Glutamatergic neuron (in vitro differentiated cells): ENCODE data around the gene AIF1L. TPM values are rescaled to one million over a fixed set of nuclear protein-coding genes. Genes with fewer than 3 reads are reported as not detected.
A peak's percentile ranks its signal among the peaks of the same experiment; 100 is the strongest.

ENCODE experiments used
- DNase-seq: peaks from one replicate; pipeline ENCODE4 v3.0.0; 2022
- H3K27ac Mint-ChIP-seq: one replicate; pipeline ENCODE4 v1.8.0; 2020; ENCODE audit warnings: mild to moderate bottlenecking, mixed read lengths, inconsistent platforms; ENCODE audit not compliant: unreplicated experiment
- H3K27me3 Mint-ChIP-seq: one replicate; pipeline ENCODE4 v1.8.0; 2020; ENCODE audit warnings: mild to moderate bottlenecking, moderate library complexity, mixed read lengths, inconsistent platforms; ENCODE audit not compliant: unreplicated experiment
- H3K36me3 Mint-ChIP-seq: one replicate; pipeline ENCODE4 v1.8.0; 2020; ENCODE audit warnings: mild to moderate bottlenecking, mixed read lengths, inconsistent platforms; ENCODE audit not compliant: unreplicated experiment
- H3K4me1 Mint-ChIP-seq: one replicate; pipeline ENCODE4 v1.8.0; 2020; ENCODE audit warnings: mild to moderate bottlenecking, low read depth, mixed read lengths, inconsistent platforms; ENCODE audit not compliant: unreplicated experiment
- H3K4me3 Mint-ChIP-seq: one replicate; pipeline ENCODE4 v1.8.0; 2020; ENCODE audit warnings: mild to moderate bottlenecking, mixed read lengths, inconsistent platforms; ENCODE audit not compliant: unreplicated experiment
- H3K9me3 Mint-ChIP-seq: one replicate; pipeline ENCODE4 v1.8.0; 2020; ENCODE audit warnings: mild to moderate bottlenecking, moderate library complexity, mixed read lengths, inconsistent platforms; ENCODE audit not compliant: unreplicated experiment
- CTCF ChIP-seq: fragments of 200-600 bp; sonication (generic); IDR thresholded peaks from one replicate; pipeline ENCODE4 v1.5.0; 2021; ENCODE audit not compliant: partially characterized antibody, unreplicated experiment
- total RNA-seq: library from RNA; stranded (reverse); fragmentation: NEBNext Ultra II Directional; extraction: Animal tissue kit (Norgen Biotek cat#: 25700); gene quantifications from one replicate; pipeline ENCODE4 v1.2.1, GENCODE V29; 2021; ENCODE audit not compliant: unreplicated experiment

The AIF1L gene
- total RNA-seq, 1 donor from 2014 or later: 16.7 TPM

- no peak for TF ChIP-seq CTCF
- peaks cover 6% of the 10 kb centered on the region for H3K9me3 Mint-ChIP-seq
- no peak for DNase-seq
- no peak overlapping the region for H3K4me3 Mint-ChIP-seq
- H3K36me3 Mint-ChIP-seq: no peaks in the 10 kb centered on the region
- no peaks in the 10 kb centered on the region for H3K4me1 Mint-ChIP-seq
- H3K27ac Mint-ChIP-seq: no peak overlapping the region
- H3K27me3 Mint-ChIP-seq: no peaks in the 10 kb centered on the region
Measured at GRCh38 chr9:131120620-131121228, 24.4 kb downstream of the AIF1L start.

GRCh38 chr9:131121346-131121745, 25.0 kb downstream of the AIF1L start:
- no peak overlapping the region for H3K27ac Mint-ChIP-seq
- no peak overlapping the region for H3K4me3 Mint-ChIP-seq
- TF ChIP-seq CTCF: no peak
- peaks cover 6% of the 10 kb centered on the region for H3K9me3 Mint-ChIP-seq
- DNase-seq: no peak
- H3K36me3 Mint-ChIP-seq: no peaks in the 10 kb centered on the region
- H3K27me3 Mint-ChIP-seq: no peaks in the 10 kb centered on the region
- H3K4me1 Mint-ChIP-seq: peaks cover 5% of the 10 kb centered on the region

- peaks cover 6% of the 10 kb centered on the region for H3K9me3 Mint-ChIP-seq
- no peak for TF ChIP-seq CTCF
- no peak for DNase-seq
- H3K27me3 Mint-ChIP-seq: no peaks in the 10 kb centered on the region
- no peak overlapping the region for H3K27ac Mint-ChIP-seq
- no peaks in the 10 kb centered on the region for H3K36me3 Mint-ChIP-seq
- H3K4me1 Mint-ChIP-seq: peaks cover 5% of the 10 kb centered on the region
- no peak overlapping the region for H3K4me3 Mint-ChIP-seq
Measured at GRCh38 chr9:131122158-131122557, 25.8 kb downstream of the AIF1L start.

- no peak for DNase-seq
- Mint-ChIP-seq H3K27ac (peak overlapping the region; percentile 85), H3K4me1 (peaks cover 5% of the 10 kb centered on the region), H3K4me3 (peak overlapping the region; percentile 99), H3K9me3 (peaks cover 6% of the 10 kb centered on the region), H3K36me3 (no peaks in the 10 kb centered on the region), H3K27me3 (no peaks in the 10 kb centered on the region)
- no peak for TF ChIP-seq CTCF
Measured at GRCh38 chr9:131125038-131125287, 28.6 kb downstream of the AIF1L start.

GRCh38 chr9:131125288-131126058, 29.1 kb downstream of the AIF1L start, which contains the start of gene NUP214:
Gene NUP214 (plus strand): TSS chr9:131125586. CDS start chr9:131125705, 119 bp downstream.
- Mint-ChIP-seq H3K27ac (peak within 1 kb of the TSS; percentile 85), H3K36me3 (no peaks in the 10 kb centered on the region), H3K9me3 (peaks cover 6% of the 10 kb centered on the region), H3K4me1 (peaks cover 5% of the 10 kb centered on the region), H3K4me3 (peak within 1 kb of the TSS; percentile 99), H3K27me3 (no peaks in the 10 kb centered on the region)
- DNase-seq: peak; percentile 100
- no peak for TF ChIP-seq CTCF
